Smooth muscle cell (in vitro differentiated cells): Measurements from ENCODE around the gene TMEM123. TPM values are rescaled to one million over a fixed set of nuclear protein-coding genes. Genes with fewer than 3 reads are reported as not detected.

ENCODE experiments used
- DNase-seq: peaks from one replicate; lab custom pipeline; 2025; ENCODE audit not compliant: unreplicated experiment; lab: John Stamatoyannopoulos, UW
- H2AFZ ChIP-seq: fragments of 200-600 bp; sonication (generic); 2 replicates; pipeline ENCODE4 v1.6.0; 2016; ENCODE audit warnings: antibody characterized with exemption, low read depth, mild to moderate bottlenecking
- H3F3A ChIP-seq: fragments of 200-600 bp; sonication (generic); 2 replicates; pipeline ENCODE4 v1.6.0; 2017; ENCODE audit warnings: antibody characterized with exemption, low read depth
- H3K27ac ChIP-seq: fragments of 200-600 bp; sonication (generic); 2 replicates; pipeline ENCODE4 v1.5.1; 2016; ENCODE audit warnings: low read depth, mild to moderate bottlenecking
- H3K27me3 ChIP-seq: fragments of 200-600 bp; sonication (generic); 2 replicates; pipeline ENCODE4 v1.6.1; 2016; ENCODE audit warnings: low read depth, mild to moderate bottlenecking
- H3K36me3 ChIP-seq: fragments of 200-600 bp; sonication (generic); 2 replicates; pipeline ENCODE4 v1.5.1; 2016; ENCODE audit warnings: low read depth
- H3K4me1 ChIP-seq: fragments of 200-600 bp; sonication (generic); 2 replicates; pipeline ENCODE4 v1.5.1; 2016; ENCODE audit warnings: low read depth
- H3K4me2 ChIP-seq: fragments of 200-600 bp; sonication (generic); 2 replicates; pipeline ENCODE4 v1.6.0; 2016; ENCODE audit warnings: mild to moderate bottlenecking
- H3K4me3 ChIP-seq: fragments of 200-600 bp; sonication (generic); 2 replicates; pipeline ENCODE4 v1.5.1; 2016; ENCODE audit warnings: mild to moderate bottlenecking
- H3K79me2 ChIP-seq: fragments of 200-600 bp; sonication (generic); 2 replicates; pipeline ENCODE4 v1.6.0; 2016; ENCODE audit warnings: low read depth, mild to moderate bottlenecking
- H3K9ac ChIP-seq: fragments of 200-600 bp; sonication (generic); 2 replicates; pipeline ENCODE4 v1.6.0; 2016; ENCODE audit warnings: low read depth
- H3K9me3 ChIP-seq: fragments of 200-600 bp; sonication (generic); replicated peaks from 2 replicates; pipeline ENCODE4 v1.5.1; 2016; ENCODE audit warnings: low read depth
- H4K20me1 ChIP-seq: fragments of 200-600 bp; sonication (generic); 2 replicates; pipeline ENCODE4 v1.6.0; 2016; ENCODE audit warnings: low read depth
- WGBS: methylation state at CpG from one replicate; pipeline ENCODE4 v1.1.7; 2016; ENCODE audit warnings: low lambda C conversion rate; 5-methylcytosine and 5-hydroxymethylcytosine counted together
- polyA plus RNA-seq: library from polyadenylated mRNA; unstranded; fragments of >200 nt; fragmentation: Nextera tagmentation; extraction: Ambion mirVana; gene quantifications from 2 replicates; pipeline ENCODE4 v1.2.1, GENCODE V29; 2016
- total RNA-seq: library from RNA; depleted of rRNA; stranded (reverse); fragments of >200 nt; gene quantifications from 2 replicates; pipeline ENCODE4 v1.2.3, GENCODE V29; 2014
- TF ChIP-seq, protein P1 (sequence below): fragments of 200-600 bp; sonication (generic); IDR thresholded peaks from 2 replicates; pipeline ENCODE4 v1.5.1; 2017; ENCODE audit warnings: borderline replicate concordance, mild to moderate bottlenecking, antibody characterized with exemption; ENCODE audit not compliant: insufficient read depth, poor library complexity, severe bottlenecking

TMEM123 gene
- total and polyA plus RNA-seq, 2 experiments from 2014 or later, result 38.8 to 78.8 TPM

DNA sequence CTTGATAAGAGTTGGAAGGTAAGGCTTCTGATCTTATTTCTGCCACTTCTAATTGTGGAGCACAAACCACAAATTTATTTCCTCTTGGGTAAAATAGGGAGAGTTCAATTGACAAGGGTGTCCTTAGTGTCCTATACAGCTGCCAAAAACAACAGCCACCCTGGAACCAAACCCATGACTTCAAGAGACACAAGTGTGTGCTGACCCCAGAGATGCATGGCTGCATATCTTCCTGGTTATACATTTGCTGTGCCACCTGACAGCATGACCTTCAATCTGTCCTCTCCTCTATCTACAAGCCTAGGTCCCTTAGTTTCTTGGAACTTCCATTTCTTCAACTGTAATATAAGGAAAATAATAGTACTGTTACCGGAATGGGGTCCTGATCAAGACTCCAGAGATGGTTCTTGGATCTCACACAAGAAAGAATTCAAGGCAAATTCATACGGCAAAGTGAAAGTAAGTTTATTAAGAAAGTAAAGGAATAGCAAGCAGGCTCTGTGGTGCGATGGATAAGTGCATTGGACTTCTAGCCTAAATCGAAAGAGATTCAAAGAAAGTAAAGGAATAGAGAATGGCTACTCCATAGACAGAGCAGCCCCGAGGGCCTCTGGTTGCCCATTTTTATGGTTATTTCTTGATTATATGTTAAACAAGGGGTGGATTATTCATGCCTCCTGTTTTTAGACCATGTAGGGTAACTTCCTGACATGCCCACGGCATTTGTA is 15.5 kb upstream of the TMEM123 start:
- TF ChIP-seq, protein P1, sequence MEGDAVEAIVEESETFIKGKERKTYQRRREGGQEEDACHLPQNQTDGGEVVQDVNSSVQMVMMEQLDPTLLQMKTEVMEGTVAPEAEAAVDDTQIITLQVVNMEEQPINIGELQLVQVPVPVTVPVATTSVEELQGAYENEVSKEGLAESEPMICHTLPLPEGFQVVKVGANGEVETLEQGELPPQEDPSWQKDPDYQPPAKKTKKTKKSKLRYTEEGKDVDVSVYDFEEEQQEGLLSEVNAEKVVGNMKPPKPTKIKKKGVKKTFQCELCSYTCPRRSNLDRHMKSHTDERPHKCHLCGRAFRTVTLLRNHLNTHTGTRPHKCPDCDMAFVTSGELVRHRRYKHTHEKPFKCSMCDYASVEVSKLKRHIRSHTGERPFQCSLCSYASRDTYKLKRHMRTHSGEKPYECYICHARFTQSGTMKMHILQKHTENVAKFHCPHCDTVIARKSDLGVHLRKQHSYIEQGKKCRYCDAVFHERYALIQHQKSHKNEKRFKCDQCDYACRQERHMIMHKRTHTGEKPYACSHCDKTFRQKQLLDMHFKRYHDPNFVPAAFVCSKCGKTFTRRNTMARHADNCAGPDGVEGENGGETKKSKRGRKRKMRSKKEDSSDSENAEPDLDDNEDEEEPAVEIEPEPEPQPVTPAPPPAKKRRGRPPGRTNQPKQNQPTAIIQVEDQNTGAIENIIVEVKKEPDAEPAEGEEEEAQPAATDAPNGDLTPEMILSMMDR, result no peak
- Histone ChIP-seq H3K9me3 (no peaks in the 10 kb centered on the region), H3K4me3 (no peak overlapping the region), H2AFZ (no peak overlapping the region), H3K4me1 (no peaks in the 10 kb centered on the region), H3F3A (no peaks in the 10 kb centered on the region), H4K20me1 (no peaks in the 10 kb centered on the region), H3K9ac (no peak overlapping the region), H3K4me2 (no peak overlapping the region), H3K79me2 (no peaks in the 10 kb centered on the region), H3K27ac (no peak overlapping the region), H3K27me3 (no peaks in the 10 kb centered on the region), H3K36me3 (no peaks in the 10 kb centered on the region)
- 93% methylated on average over 6 of the region's 6 CpGs for WGBS
- DNase-seq, result no peak

DNA sequence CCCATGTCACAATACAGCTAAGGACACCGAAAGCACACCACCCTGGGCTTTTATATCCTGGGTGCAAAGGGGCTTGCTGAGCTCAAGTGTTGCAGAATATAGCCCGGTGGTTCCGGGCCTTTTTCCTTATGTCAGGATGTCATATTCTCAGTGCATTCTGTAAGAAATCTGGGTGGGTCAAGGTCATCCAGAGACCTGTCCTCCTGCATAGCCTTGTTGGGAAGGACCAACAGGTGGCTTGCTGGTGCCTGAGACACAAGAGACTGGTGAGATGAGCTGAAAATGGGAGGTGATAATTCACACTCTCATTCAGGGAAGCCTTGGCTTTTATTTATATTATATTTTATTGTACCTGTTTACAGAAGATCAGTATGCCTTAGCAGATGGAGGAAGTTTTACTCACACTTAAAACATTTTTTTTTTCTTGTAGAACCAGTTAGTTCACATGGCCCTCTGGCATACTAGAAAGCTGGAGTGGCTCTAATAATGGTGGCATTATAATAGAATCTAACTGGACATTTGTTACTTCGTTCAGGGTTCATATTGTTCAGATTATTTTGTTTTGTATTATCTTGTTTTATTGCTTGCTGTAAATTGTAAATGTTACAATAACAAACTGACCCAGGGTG is 14.6 kb upstream of the TMEM123 start:
- no peak for DNase-seq
- H3K27ac ChIP-seq, result no peak overlapping the region
- H3K4me2 ChIP-seq, result no peak overlapping the region
- WGBS, result 87% methylated on average over 4 of the region's 4 CpGs
- no peaks in the 10 kb centered on the region for H4K20me1 ChIP-seq
- no peak overlapping the region for H2AFZ ChIP-seq
- H3K27me3 ChIP-seq, result no peaks in the 10 kb centered on the region
- H3F3A ChIP-seq, result no peaks in the 10 kb centered on the region
- TF ChIP-seq, protein P1, result no peak
- H3K9ac ChIP-seq, result no peak overlapping the region
- no peaks in the 10 kb centered on the region for H3K36me3 ChIP-seq
- H3K79me2 ChIP-seq, result no peaks in the 10 kb centered on the region
- H3K9me3 ChIP-seq, result no peaks in the 10 kb centered on the region
- no peaks in the 10 kb centered on the region for H3K4me1 ChIP-seq
- no peak overlapping the region for H3K4me3 ChIP-seq

DNA sequence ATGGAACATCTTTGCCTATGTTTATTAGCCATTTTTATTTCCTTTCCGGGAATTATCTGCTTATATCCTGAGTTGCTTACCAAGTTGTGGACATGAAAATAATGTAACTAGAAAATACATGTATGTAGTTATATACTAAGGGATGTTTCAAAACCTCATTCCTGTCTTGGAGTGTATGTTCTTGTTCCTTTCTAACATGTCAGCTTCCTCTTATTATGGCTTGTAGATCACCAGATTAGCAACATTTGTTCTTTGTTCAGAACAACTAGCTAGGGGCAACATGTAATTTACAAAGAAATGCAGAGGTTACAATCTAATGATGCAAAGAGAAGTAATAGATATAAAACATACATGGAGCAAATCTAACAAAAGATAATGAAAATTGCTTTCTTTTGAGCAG is 13.1 kb upstream of the TMEM123 start:
- Histone ChIP-seq H3K36me3 (no peaks in the 10 kb centered on the region), H3F3A (no peaks in the 10 kb centered on the region), H3K4me3 (no peak overlapping the region), H3K9me3 (no peaks in the 10 kb centered on the region), H3K27me3 (no peaks in the 10 kb centered on the region), H3K4me1 (no peaks in the 10 kb centered on the region), H3K79me2 (no peaks in the 10 kb centered on the region), H4K20me1 (no peaks in the 10 kb centered on the region), H3K4me2 (no peak overlapping the region), H2AFZ (no peak overlapping the region), H3K9ac (no peak overlapping the region), H3K27ac (no peak overlapping the region)
- TF ChIP-seq, protein P1, result no peak
- 97% methylated on average over 1 of the region's 1 CpG for WGBS
- DNase-seq, result no peak
